Neural progenitor cell (in vitro differentiated cells): ENCODE results near the gene RASD2.
"Not testable (repeated sequence)": the region's sequence is repeated elsewhere in the genome, so short reads cannot be mapped to it uniquely, and the experiment has no call there.

Source experiments
- EZH2 ChIP-seq: fragments of 200-600 bp; sonication (generic); IDR thresholded peaks from 2 replicates; pipeline ENCODE4 v1.6.1; 2017; ENCODE audit warnings: antibody characterized with exemption, mild to moderate bottlenecking, moderate library complexity
- TF ChIP-seq, protein P1 (sequence below): fragments of 200-600 bp; sonication (generic); IDR thresholded peaks from 2 replicates; pipeline ENCODE4 v1.5.1; 2017; ENCODE audit warnings: antibody characterized with exemption, mild to moderate bottlenecking

- TF ChIP-seq, protein P1, sequence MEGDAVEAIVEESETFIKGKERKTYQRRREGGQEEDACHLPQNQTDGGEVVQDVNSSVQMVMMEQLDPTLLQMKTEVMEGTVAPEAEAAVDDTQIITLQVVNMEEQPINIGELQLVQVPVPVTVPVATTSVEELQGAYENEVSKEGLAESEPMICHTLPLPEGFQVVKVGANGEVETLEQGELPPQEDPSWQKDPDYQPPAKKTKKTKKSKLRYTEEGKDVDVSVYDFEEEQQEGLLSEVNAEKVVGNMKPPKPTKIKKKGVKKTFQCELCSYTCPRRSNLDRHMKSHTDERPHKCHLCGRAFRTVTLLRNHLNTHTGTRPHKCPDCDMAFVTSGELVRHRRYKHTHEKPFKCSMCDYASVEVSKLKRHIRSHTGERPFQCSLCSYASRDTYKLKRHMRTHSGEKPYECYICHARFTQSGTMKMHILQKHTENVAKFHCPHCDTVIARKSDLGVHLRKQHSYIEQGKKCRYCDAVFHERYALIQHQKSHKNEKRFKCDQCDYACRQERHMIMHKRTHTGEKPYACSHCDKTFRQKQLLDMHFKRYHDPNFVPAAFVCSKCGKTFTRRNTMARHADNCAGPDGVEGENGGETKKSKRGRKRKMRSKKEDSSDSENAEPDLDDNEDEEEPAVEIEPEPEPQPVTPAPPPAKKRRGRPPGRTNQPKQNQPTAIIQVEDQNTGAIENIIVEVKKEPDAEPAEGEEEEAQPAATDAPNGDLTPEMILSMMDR = not testable (repeated sequence)
- TF ChIP-seq EZH2 = not testable (repeated sequence)
These were observed 32.8 kb upstream of the RASD2 start for GRCh38 chr22:35507851-35508250.
